ENCODE measurements around the gene APOB.
A peak's percentile ranks its signal among the peaks of the same experiment; 100 is the strongest.

APOB gene

GRCh38 chr2:21047141-21048009 lies 3.5 kb upstream of the APOB start:
- DNase-seq (ENCODE audit: low read depth): no peak

DNA sequence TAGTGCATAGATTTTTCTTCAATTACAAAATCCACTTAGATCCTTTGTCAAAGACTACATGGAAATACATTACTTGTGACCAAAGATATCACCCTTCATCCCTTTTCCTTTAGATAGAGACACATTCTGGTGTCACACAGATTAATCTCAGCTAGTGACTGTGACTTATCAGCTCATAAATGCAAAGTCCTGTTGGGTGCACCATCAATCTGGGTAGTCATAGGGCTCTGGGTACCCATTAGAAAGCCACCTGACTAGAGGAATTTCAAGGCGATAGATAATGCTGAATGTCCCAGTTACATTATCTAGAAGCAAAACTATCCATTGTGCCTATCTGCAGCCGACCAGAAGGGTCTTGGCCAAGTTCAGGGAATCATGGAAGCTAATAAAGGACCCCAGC lies 2.6 kb upstream of the APOB start:
- no peak for DNase-seq (ENCODE audit: low read depth)

DNA sequence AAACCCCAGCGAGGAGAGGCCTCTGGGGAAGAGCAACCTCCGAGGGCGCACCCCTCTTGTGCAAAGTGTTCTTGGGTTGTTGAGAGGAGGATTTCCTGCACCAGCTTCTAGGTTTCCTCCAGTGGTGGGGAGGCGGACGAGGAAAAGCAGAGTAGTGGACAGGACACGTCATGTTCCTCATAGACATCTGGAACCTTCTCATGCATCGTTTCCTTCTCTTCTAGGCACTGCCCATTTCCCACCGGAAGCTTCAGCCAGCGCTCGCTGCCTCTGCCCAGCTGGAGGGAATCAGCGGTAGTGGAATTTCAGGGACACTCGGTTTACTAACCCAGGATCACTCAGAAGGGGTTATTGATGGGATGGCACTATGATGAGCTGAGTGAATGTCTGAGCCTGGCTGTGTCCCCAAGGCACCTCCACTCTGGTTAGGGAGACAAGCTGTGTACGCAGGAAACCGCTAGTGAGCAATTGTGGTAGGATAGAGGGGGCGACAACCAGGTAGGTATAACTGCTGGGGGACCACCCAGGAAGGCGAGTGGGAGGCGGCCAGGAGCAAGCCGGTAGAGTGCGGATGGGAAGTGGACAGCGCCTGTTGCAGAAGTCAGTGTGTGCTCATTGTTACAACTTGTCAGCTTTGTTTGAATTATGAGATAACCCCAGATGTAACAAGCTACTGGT lies 960 bp upstream of the APOB start:
- no peak for DNase-seq (ENCODE audit: low read depth)

DNA sequence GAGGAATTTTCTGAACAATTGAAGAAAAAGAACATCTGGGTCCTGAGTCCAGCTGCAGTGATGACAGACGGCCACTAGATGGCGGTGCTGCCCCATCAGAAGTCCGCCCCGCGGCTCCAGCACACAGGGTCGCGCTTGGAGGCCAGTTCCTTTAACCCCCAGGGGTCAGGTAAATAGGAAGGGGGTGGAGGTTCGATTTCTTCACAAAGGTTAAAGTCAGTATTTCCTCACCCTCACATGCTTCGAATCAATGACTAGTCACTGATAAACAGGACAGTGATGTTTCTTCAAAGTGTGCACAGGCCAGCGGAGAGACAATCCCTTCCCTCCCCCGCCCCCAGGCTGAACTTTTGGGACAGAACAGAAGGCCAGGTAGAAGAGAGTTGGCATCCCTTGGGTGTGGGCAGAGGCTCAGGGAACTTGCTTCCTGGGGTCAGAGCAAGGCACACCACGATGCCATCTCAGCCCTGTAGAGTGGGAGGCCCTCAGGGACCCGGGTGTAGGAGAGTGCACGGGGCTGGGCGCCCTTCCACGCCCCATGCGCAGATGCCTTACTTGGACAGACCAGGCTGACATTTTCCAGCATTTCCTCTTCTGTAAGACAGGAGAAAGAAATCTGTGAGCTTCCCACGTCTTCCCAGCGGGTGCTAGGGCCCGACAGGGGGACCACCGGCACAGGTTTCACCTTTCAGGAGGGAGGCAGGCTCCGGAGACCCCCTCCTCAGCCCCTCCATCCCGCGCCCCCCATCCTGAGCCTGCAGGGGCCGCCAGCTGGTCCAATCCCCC lies 722 bp downstream of the APOB start:
- peak; percentile 22 for DNase-seq (ENCODE audit: low read depth)

- DNase-seq (ENCODE audit: low read depth): no peak
Measured at GRCh38 chr2:21042708-21042957, 1.2 kb downstream of the APOB start.

DNA sequence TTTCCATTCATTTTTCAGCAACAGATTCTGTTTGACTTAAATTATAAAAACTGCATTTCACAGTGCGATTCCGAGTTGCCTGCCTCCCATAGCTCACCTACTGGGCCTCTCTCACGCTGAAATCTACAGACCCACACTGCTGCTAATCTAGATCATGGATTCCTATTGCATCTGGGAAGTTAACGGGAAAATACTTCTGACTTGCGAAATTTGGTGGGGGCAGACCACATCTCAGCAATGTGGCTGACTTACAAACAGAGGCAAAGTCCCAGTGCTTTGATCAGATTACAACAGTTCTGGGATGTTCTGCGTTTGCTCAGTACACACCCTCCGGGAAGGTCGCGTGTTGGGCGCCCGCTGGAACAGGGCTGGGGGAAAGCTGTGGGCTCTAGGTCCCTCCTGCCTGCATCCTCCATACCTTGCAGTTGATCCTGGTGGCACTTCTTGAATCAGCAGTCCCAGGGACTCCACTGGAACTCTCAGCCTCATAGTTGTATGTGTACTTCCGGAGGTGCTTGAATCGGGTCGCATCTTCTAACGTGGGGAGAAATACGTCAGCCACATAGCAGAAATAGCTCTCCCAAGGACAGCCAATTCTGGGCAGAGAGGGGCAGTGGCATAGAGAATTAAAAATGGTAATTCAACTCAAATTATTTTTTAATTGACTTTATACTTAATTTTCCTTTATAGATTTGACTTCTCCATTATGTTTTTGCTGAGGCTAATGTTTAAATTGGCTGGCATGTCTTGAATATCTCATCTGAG lies 1.7 kb downstream of the APOB start:
- no peak for DNase-seq (ENCODE audit: low read depth)

DNA sequence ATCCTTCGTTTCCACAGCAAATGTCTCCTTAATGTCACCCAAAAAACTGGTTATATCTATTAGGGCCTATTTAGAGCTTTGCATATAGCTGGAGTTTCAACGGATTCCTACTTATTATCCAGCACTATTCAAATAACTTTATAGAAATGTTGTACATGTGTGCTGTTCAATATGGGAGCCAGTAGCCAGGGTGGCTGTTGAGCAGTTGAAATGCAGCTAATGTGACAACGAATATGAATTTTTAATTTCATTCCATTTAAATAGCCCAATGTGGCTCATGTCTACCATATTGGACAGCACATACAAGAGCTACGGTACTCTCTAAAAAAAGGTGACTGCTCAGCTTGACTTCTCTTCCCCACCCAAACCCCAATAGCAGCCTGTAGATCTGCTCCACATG lies 2.4 kb downstream of the APOB start:
- DNase-seq (ENCODE audit: low read depth): no peak

- DNase-seq (ENCODE audit: low read depth): no peak
Measured at GRCh38 chr2:21040468-21041377, 3.1 kb downstream of the APOB start.

GRCh38 chr2:21039979-21040467 lies 3.9 kb downstream of the APOB start:
- DNase-seq (ENCODE audit: low read depth): no peak

DNA sequence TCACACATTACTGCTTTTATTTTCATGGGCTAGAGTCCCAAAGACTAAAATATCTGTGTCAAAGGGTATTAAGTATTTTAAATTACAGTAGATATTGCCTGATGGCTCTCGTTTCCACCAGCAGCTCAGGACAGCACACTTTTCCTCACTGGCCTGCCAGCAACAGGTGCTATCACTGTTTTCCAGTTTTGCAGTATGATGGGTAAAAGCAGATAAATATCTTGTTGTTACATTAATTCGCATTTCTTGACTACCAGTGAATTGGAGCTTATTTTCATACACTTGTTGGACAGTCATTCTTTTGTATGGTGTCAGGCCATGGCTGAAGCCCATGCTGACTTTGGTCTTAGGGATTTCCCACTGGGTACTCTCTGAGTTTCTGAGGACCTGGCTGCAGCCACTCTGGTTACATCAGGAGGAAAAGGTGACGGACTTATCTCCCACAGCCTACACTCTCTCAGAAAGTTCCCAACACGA lies 4.8 kb downstream of the APOB start:
- DNase-seq (ENCODE audit: low read depth): no peak

GRCh38 chr2:21038403-21039073 lies 5.3 kb downstream of the APOB start:
- DNase-seq (ENCODE audit: low read depth): no peak

DNA sequence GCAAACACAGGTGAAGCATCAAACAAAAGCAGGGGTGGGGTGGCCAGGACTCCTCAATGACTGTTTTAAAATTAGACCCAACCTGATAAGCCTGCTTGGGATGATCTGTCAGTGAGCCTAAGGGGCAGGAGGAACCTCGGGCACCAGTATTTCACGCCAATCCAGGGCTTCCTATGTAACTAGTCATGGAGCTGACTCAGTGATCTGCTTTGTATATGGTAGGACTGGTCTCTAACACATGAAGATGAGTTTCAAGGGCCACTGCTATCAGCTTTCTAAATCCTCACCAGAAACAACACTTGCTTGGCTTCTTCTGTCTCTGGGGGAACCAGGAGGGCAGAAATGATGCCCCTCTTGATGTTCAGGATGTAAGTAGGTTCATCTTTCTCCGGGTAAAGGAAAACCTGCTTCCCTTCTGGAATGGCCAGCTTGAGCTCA lies 6.2 kb downstream of the APOB start:
- no peak for DNase-seq (ENCODE audit: low read depth)

DNA sequence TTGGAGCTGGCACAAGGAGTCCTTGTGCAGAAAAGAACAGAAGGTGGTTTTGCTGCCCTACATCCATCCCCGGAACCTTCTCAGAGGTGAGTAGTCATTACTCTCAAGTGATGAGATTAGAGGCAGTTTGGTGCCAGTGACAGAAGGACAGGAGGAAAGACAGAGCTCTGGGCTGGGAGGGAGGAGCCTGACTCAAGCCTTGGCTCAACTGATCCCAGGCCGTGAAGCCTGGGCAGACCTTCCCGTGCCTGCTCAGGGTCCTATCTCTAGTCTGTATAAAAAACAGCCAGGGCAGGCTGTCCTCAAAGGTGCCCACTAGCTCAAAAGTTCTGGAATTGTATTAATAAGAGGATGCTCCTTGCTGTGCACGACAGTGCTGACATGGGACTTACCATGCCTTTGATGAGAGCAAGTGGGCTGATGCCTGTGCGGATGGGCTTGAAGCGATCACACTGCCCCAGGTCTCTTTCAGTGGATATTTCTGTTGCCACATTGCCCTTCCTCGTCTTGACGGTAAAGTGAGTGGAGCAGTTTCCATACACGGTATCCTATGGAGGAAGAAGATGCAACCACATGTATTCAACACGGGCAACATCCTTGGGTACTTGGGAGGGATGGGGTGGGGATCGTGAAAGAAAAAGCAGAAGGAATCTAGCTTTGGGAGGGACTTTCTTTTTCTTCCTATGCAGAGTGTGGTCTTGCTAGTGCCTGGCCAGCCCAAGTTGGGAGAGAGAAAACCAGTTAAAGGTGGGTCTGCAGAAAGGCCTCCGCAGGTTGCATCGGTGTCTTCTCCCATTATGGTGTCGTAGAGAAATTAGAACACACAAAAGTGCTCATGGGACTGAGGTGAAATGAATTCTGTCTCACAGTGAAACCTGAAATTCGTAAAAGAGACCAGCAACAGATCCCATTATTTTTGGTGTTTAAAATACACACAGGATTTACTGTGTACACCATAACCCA lies 6.9 kb downstream of the APOB start:
- DNase-seq (ENCODE audit: low read depth): no peak

GRCh38 chr2:21035974-21036707 lies 7.7 kb downstream of the APOB start:
- DNase-seq (ENCODE audit: low read depth): no peak

DNA sequence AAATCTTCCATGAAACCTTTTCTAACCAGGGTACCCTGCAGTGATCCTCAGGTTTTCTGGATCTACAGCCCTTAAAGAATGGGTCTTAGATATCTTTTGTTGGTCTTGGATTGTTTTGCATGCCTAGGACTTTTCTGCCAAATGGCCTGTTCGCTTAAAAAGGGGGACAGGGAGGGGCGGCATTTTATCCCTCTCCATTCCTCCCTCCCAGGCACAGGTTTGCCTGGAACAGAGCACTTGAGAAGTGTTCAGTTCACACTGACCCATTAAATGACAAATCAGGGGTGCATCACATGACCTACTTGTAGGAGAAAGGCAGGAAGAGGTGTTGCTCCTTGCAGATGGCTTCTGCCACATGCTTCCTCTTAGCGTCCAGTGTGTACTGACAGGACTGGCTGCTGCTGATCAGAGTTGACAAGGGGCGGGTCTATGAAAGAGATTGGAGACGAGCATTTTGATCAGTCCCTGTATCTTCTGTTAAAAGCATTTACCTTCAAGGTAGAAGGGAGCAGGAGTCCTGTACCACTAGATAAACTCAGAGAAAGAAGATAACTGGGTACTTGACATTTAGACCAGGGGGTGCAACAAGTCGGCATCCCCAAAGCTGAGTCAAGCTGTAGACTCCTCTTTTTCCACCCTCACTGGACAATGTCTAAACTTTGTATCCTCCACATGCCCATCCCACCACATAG lies 8.4 kb downstream of the APOB start:
- no peak for DNase-seq (ENCODE audit: low read depth)

- DNase-seq (ENCODE audit: low read depth): no peak
Measured at GRCh38 chr2:21034972-21035279, 8.9 kb downstream of the APOB start.

DNA sequence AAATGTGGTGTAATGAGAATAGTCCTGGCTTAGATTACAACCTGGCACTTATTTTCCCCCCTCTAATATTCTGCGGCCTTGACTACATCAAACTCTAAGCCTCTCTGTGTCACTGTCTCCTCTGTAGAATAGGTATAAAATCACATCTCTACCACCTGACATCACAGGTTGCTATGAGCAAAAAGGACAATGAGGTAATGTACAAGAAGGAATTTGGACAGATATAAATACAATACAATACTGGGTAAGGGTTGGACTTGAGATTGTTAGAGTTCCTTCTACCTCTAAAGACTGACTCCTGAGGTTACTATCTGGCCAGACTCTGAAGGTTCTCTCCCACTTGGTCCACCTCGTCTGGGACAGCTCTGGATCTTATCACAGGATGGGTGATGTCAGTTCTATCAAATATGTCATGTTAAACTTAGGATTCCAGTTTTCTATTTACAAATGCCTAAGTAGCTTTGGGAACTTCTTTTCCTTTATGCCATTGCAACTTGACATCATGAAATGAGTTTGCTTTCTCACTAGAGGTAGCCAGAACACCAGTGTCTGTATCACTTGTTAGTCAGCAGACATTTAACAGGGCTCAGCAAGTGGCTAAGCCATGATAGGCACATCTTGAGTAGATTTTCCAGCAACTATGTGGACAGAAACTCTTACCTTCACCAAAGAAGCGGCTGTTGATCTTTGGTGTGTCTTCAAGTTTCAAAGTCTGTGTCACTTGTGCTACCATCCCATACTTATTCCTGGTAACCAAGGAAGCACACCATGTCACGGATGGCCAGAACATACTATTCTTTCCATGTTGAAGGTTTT lies 9.5 kb downstream of the APOB start:
- no peak for DNase-seq (ENCODE audit: low read depth)

Measured in stimulated activated CD4-positive, alpha-beta T cell treated with anti-CD3 and anti-CD28 coated beads, Interleukin-2, amount 100 ng/mL, for 4 hours (primary cell).